ENCODE measurements around the gene PLXNC1.

PLXNC1 gene

GRCh38 chr12:94191811-94192210 is 43.4 kb downstream of the PLXNC1 start:
- Mint-ChIP-seq H3K36me3 (peaks cover 48% of the 10 kb centered on the region), H3K4me1 (peaks cover 29% of the 10 kb centered on the region), H3K4me3 (no peak overlapping the region), H3K9me3 (peaks cover 9% of the 10 kb centered on the region), H3K27me3 (no peaks in the 10 kb centered on the region), H3K27ac (no peak overlapping the region)
- ATAC-seq: no peak

- Mint-ChIP-seq H3K27me3 (no peaks in the 10 kb centered on the region), H3K36me3 (peaks cover 55% of the 10 kb centered on the region), H3K4me3 (no peak overlapping the region), H3K9me3 (peaks cover 9% of the 10 kb centered on the region), H3K4me1 (peaks cover 29% of the 10 kb centered on the region), H3K27ac (peak overlapping the region; percentile 45)
- ATAC-seq: no peak
These were observed 44.1 kb downstream of the PLXNC1 start for GRCh38 chr12:94192506-94192905.

- Mint-ChIP-seq H3K4me3 (no peak overlapping the region), H3K36me3 (peaks cover 61% of the 10 kb centered on the region), H3K9me3 (peaks cover 9% of the 10 kb centered on the region), H3K4me1 (peaks cover 35% of the 10 kb centered on the region), H3K27ac (peak overlapping the region; percentile 45), H3K27me3 (no peaks in the 10 kb centered on the region)
- no peak for ATAC-seq
These were observed 44.8 kb downstream of the PLXNC1 start for GRCh38 chr12:94193168-94193567.

DNA sequence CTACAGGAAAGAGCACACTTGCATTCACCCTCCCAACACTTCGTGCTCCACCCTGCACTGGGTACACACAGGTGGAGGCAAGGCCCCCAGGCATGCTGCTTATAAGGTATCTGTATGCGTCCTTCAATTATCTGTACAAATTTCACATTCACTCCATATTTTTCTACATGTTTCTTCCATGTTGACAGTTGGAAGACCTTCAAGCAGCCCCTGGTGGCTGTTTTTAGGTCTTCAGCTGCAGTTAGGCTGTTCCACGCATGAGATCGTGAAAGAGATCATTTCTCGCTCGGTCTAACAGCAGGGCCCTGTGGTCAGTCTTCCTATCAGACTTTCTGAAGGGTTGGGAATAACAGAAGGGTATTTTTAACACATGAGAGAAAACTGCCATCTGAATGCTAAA is 47.1 kb downstream of the PLXNC1 start:
- ATAC-seq: no peak
- no peak overlapping the region for H3K4me3 Mint-ChIP-seq
- no peaks in the 10 kb centered on the region for H3K27me3 Mint-ChIP-seq
- H3K27ac Mint-ChIP-seq: peak overlapping the region; percentile 45
- peaks cover 9% of the 10 kb centered on the region for H3K9me3 Mint-ChIP-seq
- H3K4me1 Mint-ChIP-seq: peaks cover 34% of the 10 kb centered on the region
- peaks cover 75% of the 10 kb centered on the region for H3K36me3 Mint-ChIP-seq

GRCh38 chr12:94198469-94198868 is 50.1 kb downstream of the PLXNC1 start:
- Mint-ChIP-seq H3K27me3 (no peaks in the 10 kb centered on the region), H3K4me1 (peaks cover 31% of the 10 kb centered on the region), H3K9me3 (peaks cover 3% of the 10 kb centered on the region), H3K36me3 (peaks cover 82% of the 10 kb centered on the region), H3K27ac (peak overlapping the region; percentile 1), H3K4me3 (no peak overlapping the region)
- ATAC-seq: no peak

DNA sequence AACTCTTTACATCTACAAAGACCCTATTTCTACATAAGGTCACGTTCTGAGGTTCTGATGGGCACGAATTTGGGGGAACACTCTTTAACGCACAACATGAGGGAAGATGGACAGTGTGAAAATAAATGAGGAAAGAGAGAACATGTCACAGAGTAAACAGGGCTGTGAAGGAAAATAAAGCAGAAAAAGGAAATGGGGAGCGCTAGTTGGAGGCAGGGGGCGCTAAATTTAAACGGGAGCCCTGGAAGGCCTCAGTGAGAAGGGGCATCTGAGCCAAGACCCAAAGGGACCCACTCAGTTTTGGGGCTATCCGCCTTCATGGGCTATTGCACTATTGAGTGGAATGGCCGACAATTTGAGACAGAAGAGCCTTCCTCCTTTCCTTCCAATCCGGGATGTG is 50.5 kb downstream of the PLXNC1 start:
- Mint-ChIP-seq H3K27ac (peak overlapping the region; percentile 1), H3K27me3 (no peaks in the 10 kb centered on the region), H3K4me3 (no peak overlapping the region), H3K4me1 (peaks cover 34% of the 10 kb centered on the region), H3K9me3 (peaks cover 3% of the 10 kb centered on the region), H3K36me3 (peaks cover 78% of the 10 kb centered on the region)
- no peak for ATAC-seq

GRCh38 chr12:94200069-94200468 is 51.7 kb downstream of the PLXNC1 start:
- H3K4me1 Mint-ChIP-seq: peaks cover 41% of the 10 kb centered on the region
- H3K36me3 Mint-ChIP-seq: peaks cover 66% of the 10 kb centered on the region
- peak overlapping the region; percentile 6 for H3K27ac Mint-ChIP-seq
- no peaks in the 10 kb centered on the region for H3K27me3 Mint-ChIP-seq
- no peak overlapping the region for H3K4me3 Mint-ChIP-seq
- peaks cover 3% of the 10 kb centered on the region for H3K9me3 Mint-ChIP-seq
- ATAC-seq: no peak

DNA sequence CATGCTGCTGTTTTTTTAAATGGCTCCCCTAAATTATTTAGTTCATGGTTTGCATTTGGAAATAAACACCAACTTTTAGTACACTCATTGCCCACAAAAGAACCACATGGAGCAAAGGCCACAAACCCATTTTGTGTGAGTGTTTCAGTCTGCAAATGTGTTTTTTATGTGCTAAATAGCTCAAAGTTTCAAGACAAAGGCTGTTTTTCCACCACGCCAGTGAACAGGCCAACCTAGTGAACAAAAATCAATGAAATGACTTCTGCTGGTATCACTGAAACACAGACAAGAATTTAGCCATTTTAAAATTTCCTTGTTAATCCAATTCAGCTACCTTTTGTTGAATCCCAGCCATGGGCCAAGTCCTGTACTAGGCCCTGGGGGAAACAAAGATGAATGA is 52.3 kb downstream of the PLXNC1 start:
- no peak for ATAC-seq
- Mint-ChIP-seq H3K4me3 (no peak overlapping the region), H3K27ac (peak overlapping the region; percentile 6), H3K27me3 (no peaks in the 10 kb centered on the region), H3K9me3 (peaks cover 3% of the 10 kb centered on the region), H3K4me1 (peaks cover 40% of the 10 kb centered on the region), H3K36me3 (peaks cover 60% of the 10 kb centered on the region)

DNA sequence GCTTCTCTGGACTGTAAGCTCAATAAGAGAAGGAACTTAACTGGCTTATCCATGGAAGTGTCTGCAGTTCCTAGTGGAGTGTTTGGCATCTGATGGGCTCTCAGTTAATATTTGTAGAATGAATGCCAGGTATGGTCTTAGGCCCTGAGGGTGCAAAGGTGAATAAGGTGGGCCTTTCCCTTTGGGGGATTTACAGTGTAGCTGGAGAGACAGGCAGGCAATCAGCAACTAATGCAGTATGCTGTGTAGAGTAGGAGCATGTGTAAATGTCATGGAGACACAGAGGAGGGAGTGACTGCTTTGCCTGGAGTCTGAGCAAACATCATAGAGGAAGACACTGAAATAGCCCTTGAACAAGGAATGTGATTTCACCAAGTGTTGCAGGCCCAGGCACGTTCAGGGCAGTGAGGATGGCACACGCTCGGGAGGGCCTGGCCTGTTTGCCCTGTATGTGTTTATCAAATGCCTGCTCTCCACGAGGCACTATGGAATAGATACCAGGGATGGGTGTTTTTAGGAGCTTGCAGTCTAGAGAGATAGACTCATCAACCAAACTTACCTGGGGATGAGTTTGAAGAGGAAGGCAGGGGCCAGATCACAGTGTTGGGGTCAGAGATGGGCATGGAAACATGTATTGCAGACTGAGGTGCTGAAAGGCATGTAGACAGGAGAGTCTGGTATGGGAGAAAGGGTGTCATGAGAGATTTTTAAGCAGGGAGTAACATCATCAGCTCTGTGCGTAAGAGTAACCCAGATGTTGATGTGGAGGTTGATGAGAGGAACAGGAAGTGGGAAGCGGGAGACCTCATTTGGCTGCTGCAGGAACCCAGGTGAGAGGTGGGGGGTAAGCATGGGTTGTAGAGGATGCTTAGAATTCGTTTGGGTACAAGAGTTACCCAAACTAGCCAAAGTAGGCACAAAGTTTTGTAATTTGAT is 54.1 kb downstream of the PLXNC1 start:
- Mint-ChIP-seq H3K27me3 (no peaks in the 10 kb centered on the region), H3K9me3 (peaks cover 3% of the 10 kb centered on the region), H3K4me1 (peaks cover 58% of the 10 kb centered on the region), H3K27ac (peak overlapping the region; percentile 32), H3K4me3 (no peak overlapping the region), H3K36me3 (peaks cover 41% of the 10 kb centered on the region)
- peak; percentile 8 for ATAC-seq

GRCh38 chr12:94203181-94203546 is 54.8 kb downstream of the PLXNC1 start:
- peaks cover 59% of the 10 kb centered on the region for H3K4me1 Mint-ChIP-seq
- peaks cover 36% of the 10 kb centered on the region for H3K36me3 Mint-ChIP-seq
- peak overlapping the region; percentile 94 for H3K27ac Mint-ChIP-seq
- ATAC-seq: no peak
- peaks cover 3% of the 10 kb centered on the region for H3K9me3 Mint-ChIP-seq
- H3K27me3 Mint-ChIP-seq: no peaks in the 10 kb centered on the region
- H3K4me3 Mint-ChIP-seq: no peak overlapping the region

- Mint-ChIP-seq H3K27me3 (no peaks in the 10 kb centered on the region), H3K36me3 (peaks cover 29% of the 10 kb centered on the region), H3K4me1 (peaks cover 65% of the 10 kb centered on the region), H3K27ac (peak overlapping the region; percentile 94), H3K4me3 (no peak overlapping the region), H3K9me3 (peaks cover 3% of the 10 kb centered on the region)
- no peak for ATAC-seq
These were observed 55.4 kb downstream of the PLXNC1 start for GRCh38 chr12:94203796-94204195.

- Mint-ChIP-seq H3K36me3 (peaks cover 33% of the 10 kb centered on the region), H3K4me1 (peaks cover 73% of the 10 kb centered on the region), H3K27me3 (no peaks in the 10 kb centered on the region), H3K4me3 (peak overlapping the region; percentile 24), H3K27ac (peak overlapping the region; percentile 94), H3K9me3 (peaks cover 3% of the 10 kb centered on the region)
- no peak for ATAC-seq
These were observed 56.3 kb downstream of the PLXNC1 start for GRCh38 chr12:94204499-94205247.

GRCh38 chr12:94205822-94206221 is 57.4 kb downstream of the PLXNC1 start:
- Mint-ChIP-seq H3K4me3 (peak overlapping the region; percentile 34), H3K9me3 (peaks cover 3% of the 10 kb centered on the region), H3K36me3 (peaks cover 28% of the 10 kb centered on the region), H3K27me3 (no peaks in the 10 kb centered on the region), H3K4me1 (peaks cover 75% of the 10 kb centered on the region), H3K27ac (peak overlapping the region; percentile 94)
- no peak for ATAC-seq

- peak overlapping the region; percentile 94 for H3K27ac Mint-ChIP-seq
- ATAC-seq: no peak
- H3K4me3 Mint-ChIP-seq: peak overlapping the region; percentile 31
These were observed 58.5 kb downstream of the PLXNC1 start for GRCh38 chr12:94206886-94207285.

DNA sequence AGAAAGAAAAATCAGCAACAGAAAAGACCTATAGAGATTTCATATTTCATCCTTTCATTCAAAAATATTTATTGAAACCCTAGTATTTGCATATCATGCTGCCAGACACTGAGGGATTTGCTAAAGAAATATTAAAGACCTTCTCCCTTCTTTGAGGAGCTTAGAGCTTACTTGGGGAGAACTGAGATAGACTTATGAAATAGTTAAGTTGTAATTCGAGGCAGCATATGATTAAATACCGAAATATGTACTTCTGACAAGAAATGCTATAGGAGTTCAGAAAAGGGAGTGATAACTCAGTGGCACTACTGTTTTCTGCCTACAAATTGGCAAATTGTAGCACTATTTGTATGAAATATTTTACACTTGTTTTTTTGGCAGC is 59.1 kb downstream of the PLXNC1 start:
- Mint-ChIP-seq H3K36me3 (peaks cover 26% of the 10 kb centered on the region), H3K27me3 (no peaks in the 10 kb centered on the region), H3K4me3 (peak overlapping the region; percentile 84), H3K4me1 (peaks cover 75% of the 10 kb centered on the region), H3K9me3 (peaks cover 6% of the 10 kb centered on the region), H3K27ac (peak overlapping the region; percentile 94)
- ATAC-seq: no peak

More at GRCh38 chr12:94206886-94207285, 58.5 kb downstream of the PLXNC1 start:
- Mint-ChIP-seq H3K4me1 (peaks cover 81% of the 10 kb centered on the region), H3K27me3 (no peaks in the 10 kb centered on the region), H3K9me3 (peaks cover 6% of the 10 kb centered on the region), H3K36me3 (peaks cover 31% of the 10 kb centered on the region)
